Activated CD4-positive, alpha-beta memory T cell treated with anti-CD3 and anti-CD28 coated beads, Interleukin-2, amount 10 ng/mL, durations not matched to agents 7 days and 5 days (primary cell): ENCODE measurements around the gene ARFIP1. TPM values are rescaled to one million over a fixed set of nuclear protein-coding genes. Genes with fewer than 3 reads are reported as not detected.
"Not testable (repeated sequence)": the region's sequence is repeated elsewhere in the genome, so short reads cannot be mapped to it uniquely, and the experiment has no call there.

ENCODE experiments used
- CTCF ChIA-PET: fragments of 350-600 bp; sonication (Branson Sonifier 250); formaldehyde crosslinking; loops from one replicate; lab custom pipeline; 2021; ENCODE audit warnings: antibody characterized with exemption, inconsistent platforms; lab: Charles Lee
- POLR2A ChIA-PET: fragments of 350-600 bp; sonication (Branson Sonifier 250); formaldehyde crosslinking; loops from one replicate; lab custom pipeline; 2021; ENCODE audit warnings: antibody characterized with exemption; lab: Charles Lee
- DNase-seq: peaks from one replicate; pipeline ENCODE4 v3.0.0-alpha.2; 2020
- H3K27ac Mint-ChIP-seq: one replicate; pipeline ENCODE4 v1.8.0; 2021; ENCODE audit warnings: mild to moderate bottlenecking, mixed read lengths
- H3K27me3 Mint-ChIP-seq: one replicate; pipeline ENCODE4 v1.8.0; 2021; ENCODE audit warnings: mixed read lengths
- H3K36me3 Mint-ChIP-seq: one replicate; pipeline ENCODE4 v1.8.0; 2021; ENCODE audit warnings: low read depth, mixed read lengths
- H3K4me1 Mint-ChIP-seq: one replicate; pipeline ENCODE4 v1.8.0; 2021; ENCODE audit warnings: mixed read lengths
- H3K4me3 Mint-ChIP-seq: one replicate; pipeline ENCODE4 v1.8.0; 2021; ENCODE audit warnings: mild to moderate bottlenecking, mixed read lengths
- H3K9me3 Mint-ChIP-seq: one replicate; pipeline ENCODE4 v1.8.0; 2021; ENCODE audit warnings: mixed read lengths
- total RNA-seq, 2 experiments: library from RNA; stranded (reverse); gene quantifications; one replicate each; pipeline ENCODE4 v1.2.3, GENCODE V29; 2021

ARFIP1 gene
- total RNA-seq, 2 experiments from 2014 or later: 15.5 to 16.3 TPM

GRCh38 chr4:152822323-152822722, 42.6 kb downstream of the ARFIP1 start:
- H3K27me3 Mint-ChIP-seq: no peaks in the 10 kb centered on the region
- H3K4me3 Mint-ChIP-seq: no peak overlapping the region
- H3K4me1 Mint-ChIP-seq: peaks cover 5% of the 10 kb centered on the region
- POLR2A ChIA-PET: no interaction called here
- no peak overlapping the region for H3K27ac Mint-ChIP-seq
- DNase-seq: no peak
- peaks cover 4% of the 10 kb centered on the region for H3K9me3 Mint-ChIP-seq
- H3K36me3 Mint-ChIP-seq: peaks cover 12% of the 10 kb centered on the region
- CTCF ChIA-PET: no interaction called here

- Mint-ChIP-seq H3K4me1 (no peaks in the 10 kb centered on the region), H3K9me3 (peaks cover 3% of the 10 kb centered on the region), H3K36me3 (peaks cover 6% of the 10 kb centered on the region), H3K27me3 (no peaks in the 10 kb centered on the region), H3K27ac (no peak overlapping the region), H3K4me3 (no peak overlapping the region)
- ChIA-PET POLR2A (no interaction called here), CTCF (no interaction called here)
- no peak for DNase-seq
These were observed 44.8 kb downstream of the ARFIP1 start for GRCh38 chr4:152824561-152824960.

- no peak overlapping the region for H3K27ac Mint-ChIP-seq
- no peak for DNase-seq
- no peaks in the 10 kb centered on the region for H3K4me1 Mint-ChIP-seq
- H3K36me3 Mint-ChIP-seq: peaks cover 3% of the 10 kb centered on the region
- H3K27me3 Mint-ChIP-seq: no peaks in the 10 kb centered on the region
- H3K4me3 Mint-ChIP-seq: no peak overlapping the region
- H3K9me3 Mint-ChIP-seq: peaks cover 3% of the 10 kb centered on the region
- ChIA-PET CTCF (no interaction called here), POLR2A (no interaction called here)
These were observed 45.6 kb downstream of the ARFIP1 start for GRCh38 chr4:152825336-152825735.

- ChIA-PET POLR2A (no interaction called here), CTCF (interaction anchor here (1.7 kb wide), 1 partner anchor 300 kb away, joined by 5 read pairs; no protein-coding TSS in a partner anchor)
- H3K27ac Mint-ChIP-seq: no peak overlapping the region
- peaks cover 22% of the 10 kb centered on the region for H3K36me3 Mint-ChIP-seq
- peaks cover 3% of the 10 kb centered on the region for H3K9me3 Mint-ChIP-seq
- no peak overlapping the region for H3K4me3 Mint-ChIP-seq
- no peak for DNase-seq
- no peaks in the 10 kb centered on the region for H3K27me3 Mint-ChIP-seq
- no peaks in the 10 kb centered on the region for H3K4me1 Mint-ChIP-seq
These were observed 48.4 kb downstream of the ARFIP1 start for GRCh38 chr4:152828122-152828521.

- Mint-ChIP-seq H3K36me3 (peaks cover 39% of the 10 kb centered on the region), H3K4me1 (no peaks in the 10 kb centered on the region), H3K27ac (no peak overlapping the region), H3K9me3 (peaks cover 4% of the 10 kb centered on the region), H3K4me3 (no peak overlapping the region), H3K27me3 (no peaks in the 10 kb centered on the region)
- ChIA-PET POLR2A (no interaction called here), CTCF (interaction anchor here (1.6 kb wide), 1 partner anchor 16 kb away, joined by 3 read pairs; no protein-coding TSS in a partner anchor)
- no peak for DNase-seq
These were observed 51.7 kb downstream of the ARFIP1 start for GRCh38 chr4:152831416-152831815.

GRCh38 chr4:152836936-152837335, 57.2 kb downstream of the ARFIP1 start:
- Mint-ChIP-seq H3K36me3 (peaks cover 52% of the 10 kb centered on the region), H3K4me1 (peaks cover 15% of the 10 kb centered on the region), H3K9me3 (peaks cover 15% of the 10 kb centered on the region), H3K27me3 (no peaks in the 10 kb centered on the region), H3K27ac (no peak overlapping the region), H3K4me3 (no peak overlapping the region)
- ChIA-PET CTCF (no interaction called here), POLR2A (no interaction called here)
- DNase-seq: no peak

GRCh38 chr4:152839729-152840128, 60.0 kb downstream of the ARFIP1 start:
- H3K9me3 Mint-ChIP-seq: peaks cover 11% of the 10 kb centered on the region
- POLR2A ChIA-PET, H3K27ac Mint-ChIP-seq, DNase-seq, H3K27me3 Mint-ChIP-seq, CTCF ChIA-PET, H3K4me3 Mint-ChIP-seq: not testable (repeated sequence)
- H3K4me1 Mint-ChIP-seq: peaks cover 15% of the 10 kb centered on the region
- peaks cover 44% of the 10 kb centered on the region for H3K36me3 Mint-ChIP-seq

- Mint-ChIP-seq H3K4me3 (no peak overlapping the region), H3K27ac (no peak overlapping the region), H3K9me3 (peaks cover 11% of the 10 kb centered on the region), H3K27me3 (no peaks in the 10 kb centered on the region), H3K36me3 (peaks cover 22% of the 10 kb centered on the region), H3K4me1 (peaks cover 17% of the 10 kb centered on the region)
- ChIA-PET POLR2A (no interaction called here), CTCF (no interaction called here)
- no peak for DNase-seq
These were observed 63.8 kb downstream of the ARFIP1 start for GRCh38 chr4:152843481-152844090.

GRCh38 chr4:152847376-152847775, 67.6 kb downstream of the ARFIP1 start:
- H3K27ac Mint-ChIP-seq: no peak overlapping the region
- peaks cover 4% of the 10 kb centered on the region for H3K9me3 Mint-ChIP-seq
- peaks cover 6% of the 10 kb centered on the region for H3K36me3 Mint-ChIP-seq
- ChIA-PET POLR2A (no interaction called here), CTCF (interaction anchor here (0.7 to 5.0 kb wide), 11 partner anchors 8 to 1499 kb away, joined by 3 to 59 read pairs (median 3); no protein-coding TSS in a partner anchor)
- peaks cover 15% of the 10 kb centered on the region for H3K4me1 Mint-ChIP-seq
- no peak overlapping the region for H3K4me3 Mint-ChIP-seq
- no peak for DNase-seq
- H3K27me3 Mint-ChIP-seq: no peaks in the 10 kb centered on the region

- Mint-ChIP-seq H3K36me3 (peaks cover 6% of the 10 kb centered on the region), H3K27me3 (no peaks in the 10 kb centered on the region), H3K27ac (no peak overlapping the region), H3K4me1 (peaks cover 15% of the 10 kb centered on the region), H3K9me3 (peaks cover 13% of the 10 kb centered on the region), H3K4me3 (no peak overlapping the region)
- no peak for DNase-seq
- ChIA-PET CTCF (interaction anchor here (0.7 to 5.0 kb wide), 3 partner anchors 70 to 279 kb away, joined by 3 to 59 read pairs (median 51); no protein-coding TSS in a partner anchor), POLR2A (no interaction called here)
These were observed 68.8 kb downstream of the ARFIP1 start for GRCh38 chr4:152848508-152848907.

- H3K36me3 Mint-ChIP-seq: peaks cover 11% of the 10 kb centered on the region
- ChIA-PET CTCF (interaction anchor here (3.4 to 5.0 kb wide), 2 partner anchors 235 to 278 kb away, joined by 51 to 59 read pairs; no protein-coding TSS in a partner anchor), POLR2A (no interaction called here)
- peaks cover 16% of the 10 kb centered on the region for H3K9me3 Mint-ChIP-seq
- no peak for DNase-seq
- no peaks in the 10 kb centered on the region for H3K27me3 Mint-ChIP-seq
- peaks cover 15% of the 10 kb centered on the region for H3K4me1 Mint-ChIP-seq
- H3K27ac Mint-ChIP-seq: no peak overlapping the region
- no peak overlapping the region for H3K4me3 Mint-ChIP-seq
These were observed 69.6 kb downstream of the ARFIP1 start for GRCh38 chr4:152849350-152849749.

GRCh38 chr4:152850377-152850776, 70.6 kb downstream of the ARFIP1 start:
- Mint-ChIP-seq H3K4me1 (peaks cover 15% of the 10 kb centered on the region), H3K4me3 (no peak overlapping the region), H3K36me3 (peaks cover 14% of the 10 kb centered on the region), H3K27me3 (no peaks in the 10 kb centered on the region), H3K27ac (no peak overlapping the region), H3K9me3 (peaks cover 19% of the 10 kb centered on the region)
- DNase-seq: peak; percentile 34
- POLR2A ChIA-PET: no interaction called here
- CTCF ChIA-PET: interaction anchor here (5.0 kb wide), 1 partner anchor 277 kb away, joined by 59 read pairs; no protein-coding TSS in a partner anchor

- CTCF ChIA-PET: interaction anchor here (5.0 kb wide), 1 partner anchor 276 kb away, joined by 59 read pairs; no protein-coding TSS in a partner anchor
- Mint-ChIP-seq H3K9me3 (peaks cover 19% of the 10 kb centered on the region), H3K27ac (no peak overlapping the region), H3K4me1 (peaks cover 15% of the 10 kb centered on the region), H3K27me3 (no peaks in the 10 kb centered on the region), H3K4me3 (no peak overlapping the region), H3K36me3 (peaks cover 14% of the 10 kb centered on the region)
- POLR2A ChIA-PET: no interaction called here
- no peak for DNase-seq
These were observed 71.5 kb downstream of the ARFIP1 start for GRCh38 chr4:152851226-152851625.

- POLR2A ChIA-PET: no interaction called here
- Mint-ChIP-seq H3K9me3 (peaks cover 19% of the 10 kb centered on the region), H3K4me3 (no peak overlapping the region), H3K36me3 (peaks cover 14% of the 10 kb centered on the region), H3K4me1 (peaks cover 13% of the 10 kb centered on the region), H3K27ac (no peak overlapping the region), H3K27me3 (no peaks in the 10 kb centered on the region)
- CTCF ChIA-PET: no interaction called here
- DNase-seq: no peak
These were observed 73.5 kb downstream of the ARFIP1 start for GRCh38 chr4:152853293-152853692.
